ENCODE measurements around the gene MSANTD2. TPM values are rescaled to one million over a fixed set of nuclear protein-coding genes. Genes with fewer than 3 reads are reported as not detected.

The MSANTD2 gene
- total RNA-seq, 1 experiment from 2014 or later, result 32.6 TPM

DNA sequence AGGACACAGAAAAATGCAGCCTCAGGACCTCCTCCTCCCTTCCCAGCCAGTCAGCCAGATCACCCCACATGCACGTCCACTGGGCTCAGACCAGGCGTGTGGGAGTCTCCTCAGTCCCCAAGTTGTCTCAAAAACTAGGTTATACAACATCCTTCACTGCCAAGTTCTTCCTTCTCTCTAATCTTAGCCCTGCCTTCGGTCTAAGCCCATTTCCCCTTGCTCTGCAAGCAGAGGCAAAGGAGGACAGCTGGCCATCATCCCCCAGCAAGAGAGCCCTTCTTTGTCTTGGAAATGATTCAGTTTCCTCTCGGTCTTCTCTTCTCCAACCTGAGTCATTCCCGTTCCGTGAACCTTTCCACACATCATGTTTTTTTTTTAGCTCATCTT, 74.5 kb downstream of the MSANTD2 start:
- Histone ChIP-seq H3K4me3 (ENCODE audit: low read length) (peak overlapping the region; percentile 18; the same call in 1 of the 2 replicates), H3K36me3 (ENCODE audit: low read depth, low read length) (no peaks in the 10 kb centered on the region), H3K27me3 (ENCODE audit: low read length) (no peaks in the 10 kb centered on the region), H3F3A (ENCODE audit: low read length, unreplicated experiment) (no peaks in the 10 kb centered on the region), H3K27ac (ENCODE audit: low read length) (peak overlapping the region; percentile 34), H3K4me2 (ENCODE audit: low read length) (peak overlapping the region; percentile 70), H3K9ac (ENCODE audit: low read length) (no peak overlapping the region), H4K20me1 (ENCODE audit: low read length) (no peaks in the 10 kb centered on the region), H3K4me1 (ENCODE audit: insufficient read depth, low read length) (peaks cover 15% of the 10 kb centered on the region), H3K79me2 (ENCODE audit: low read length) (no peaks in the 10 kb centered on the region), H3K9me3 (ENCODE audit: low read length) (no peaks in the 10 kb centered on the region), H3K9me2 (replicated peaks; ENCODE audit: low read length) (no peaks in the 10 kb centered on the region), H2AFZ (ENCODE audit: low read length) (peak overlapping the region; percentile 68)
- POLR2A ChIA-PET (ENCODE audit: unreplicated experiment), result no interaction called here
- DNase-seq (peak; percentile 73), ATAC-seq (peak; percentile 86)
- BruUV-seq (replicated peaks), result no TSS peak
- no peak for TF ChIP-seq EZH2 (IDR thresholded peaks at IDR 0.05; ENCODE audit: low read length, unreplicated experiment)
- no peak for TF ChIP-seq EZH2phosphoT487 (IDR thresholded peaks at IDR 0.05; ENCODE audit: borderline replicate concordance, low read length)
- TF ChIP-seq, protein P1, sequence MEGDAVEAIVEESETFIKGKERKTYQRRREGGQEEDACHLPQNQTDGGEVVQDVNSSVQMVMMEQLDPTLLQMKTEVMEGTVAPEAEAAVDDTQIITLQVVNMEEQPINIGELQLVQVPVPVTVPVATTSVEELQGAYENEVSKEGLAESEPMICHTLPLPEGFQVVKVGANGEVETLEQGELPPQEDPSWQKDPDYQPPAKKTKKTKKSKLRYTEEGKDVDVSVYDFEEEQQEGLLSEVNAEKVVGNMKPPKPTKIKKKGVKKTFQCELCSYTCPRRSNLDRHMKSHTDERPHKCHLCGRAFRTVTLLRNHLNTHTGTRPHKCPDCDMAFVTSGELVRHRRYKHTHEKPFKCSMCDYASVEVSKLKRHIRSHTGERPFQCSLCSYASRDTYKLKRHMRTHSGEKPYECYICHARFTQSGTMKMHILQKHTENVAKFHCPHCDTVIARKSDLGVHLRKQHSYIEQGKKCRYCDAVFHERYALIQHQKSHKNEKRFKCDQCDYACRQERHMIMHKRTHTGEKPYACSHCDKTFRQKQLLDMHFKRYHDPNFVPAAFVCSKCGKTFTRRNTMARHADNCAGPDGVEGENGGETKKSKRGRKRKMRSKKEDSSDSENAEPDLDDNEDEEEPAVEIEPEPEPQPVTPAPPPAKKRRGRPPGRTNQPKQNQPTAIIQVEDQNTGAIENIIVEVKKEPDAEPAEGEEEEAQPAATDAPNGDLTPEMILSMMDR (conservative IDR thresholded peaks at IDR 0.05; ENCODE audit: low read depth, low read length), result no peak
- intact Hi-C loops (cut with micrococcal nuclease), result no loop called here
- CTCF ChIA-PET, result no interaction called here

DNA sequence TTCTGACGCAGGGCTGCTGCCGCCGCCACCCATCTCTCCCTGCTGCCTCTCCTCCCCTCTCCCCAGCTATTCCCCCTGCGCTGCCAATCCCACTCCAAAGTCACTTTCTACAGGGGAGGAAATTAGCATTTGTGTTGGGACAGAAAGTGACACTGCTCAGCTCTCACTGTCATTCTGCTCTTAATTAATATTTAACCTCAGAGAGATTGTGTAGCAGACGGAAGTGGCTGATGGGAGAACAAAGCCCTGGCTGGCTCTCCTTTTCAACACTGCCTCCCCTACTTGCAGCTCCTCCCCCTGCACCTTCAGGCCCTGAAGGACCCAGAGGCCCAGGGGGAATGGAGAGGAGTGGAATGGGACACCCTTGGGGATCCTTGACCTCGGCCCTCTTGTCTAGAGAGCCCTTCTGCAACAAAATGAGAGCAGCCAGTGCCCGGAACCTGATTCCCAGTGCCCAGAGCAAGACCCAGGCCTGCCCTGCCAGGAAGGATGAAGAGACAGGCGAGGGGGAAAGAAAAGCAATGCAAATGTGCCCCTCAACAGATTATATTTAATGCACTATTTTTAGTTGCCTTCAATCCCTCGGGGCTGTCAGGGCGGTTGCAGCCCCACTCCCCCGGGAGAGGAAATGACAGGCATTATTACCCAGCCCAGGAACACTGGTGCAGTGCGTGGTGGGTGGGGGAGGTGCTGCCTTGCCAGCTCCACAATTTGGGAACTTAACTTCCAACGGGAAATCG, 75.1 kb downstream of the MSANTD2 start:
- no peak overlapping the region for H3K9ac ChIP-seq (ENCODE audit: low read length)
- ATAC-seq (peak; percentile 62), DNase-seq (no peak)
- no peaks in the 10 kb centered on the region for H4K20me1 ChIP-seq (ENCODE audit: low read length)
- H3K4me3 ChIP-seq (ENCODE audit: low read length), result peak overlapping the region; percentile 18; the same call in 1 of the 2 replicates
- H3K9me2 ChIP-seq (replicated peaks; ENCODE audit: low read length), result no peaks in the 10 kb centered on the region
- peak overlapping the region; percentile 34 for H3K27ac ChIP-seq (ENCODE audit: low read length)
- TF ChIP-seq, protein P1 (conservative IDR thresholded peaks at IDR 0.05; ENCODE audit: low read depth, low read length), result no peak
- TF ChIP-seq EZH2 (IDR thresholded peaks at IDR 0.05; ENCODE audit: low read length, unreplicated experiment), result no peak
- TF ChIP-seq EZH2phosphoT487 (IDR thresholded peaks at IDR 0.05; ENCODE audit: borderline replicate concordance, low read length), result no peak
- no peaks in the 10 kb centered on the region for H3K27me3 ChIP-seq (ENCODE audit: low read length)
- ChIA-PET POLR2A (ENCODE audit: unreplicated experiment) (no interaction called here), CTCF (no interaction called here)
- BruUV-seq (replicated peaks), result no TSS peak
- peak overlapping the region; percentile 70 for H3K4me2 ChIP-seq (ENCODE audit: low read length)
- intact Hi-C loops (cut with micrococcal nuclease), result no loop called here
- no peaks in the 10 kb centered on the region for H3K79me2 ChIP-seq (ENCODE audit: low read length)
- H2AFZ ChIP-seq (ENCODE audit: low read length), result peak overlapping the region; percentile 68
- peaks cover 15% of the 10 kb centered on the region for H3K4me1 ChIP-seq (ENCODE audit: insufficient read depth, low read length)
- H3F3A ChIP-seq (ENCODE audit: low read length, unreplicated experiment), result no peaks in the 10 kb centered on the region
- H3K9me3 ChIP-seq (ENCODE audit: low read length), result no peaks in the 10 kb centered on the region
- no peaks in the 10 kb centered on the region for H3K36me3 ChIP-seq (ENCODE audit: low read depth, low read length)

DNA sequence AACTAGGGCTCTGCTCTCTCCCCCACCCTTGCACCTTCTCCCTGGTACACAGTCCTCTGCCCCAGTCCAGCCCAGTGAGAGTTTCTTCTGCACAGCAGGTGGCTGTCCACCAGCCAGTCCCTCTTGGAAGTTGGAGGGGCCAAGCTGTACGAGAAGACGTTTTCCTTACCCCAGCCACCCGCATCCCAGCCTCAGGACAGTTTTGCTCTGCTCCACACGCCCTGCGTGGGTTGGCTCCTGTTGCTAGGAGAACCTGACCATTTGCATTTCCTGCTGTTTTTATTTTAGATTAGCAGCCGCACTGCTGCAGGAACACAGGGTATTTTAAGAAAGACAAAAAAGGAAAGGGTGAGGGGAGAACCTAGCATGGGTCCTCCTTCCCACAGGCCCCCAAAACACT, 78.0 kb downstream of the MSANTD2 start:
- intact Hi-C loops (cut with micrococcal nuclease), result no loop called here
- ChIA-PET CTCF (no interaction called here), POLR2A (ENCODE audit: unreplicated experiment) (no interaction called here)
- BruUV-seq (replicated peaks), result no TSS peak
- no peak overlapping the region for H2AFZ ChIP-seq (ENCODE audit: low read length)
- H3K27me3 ChIP-seq (ENCODE audit: low read length), result peaks cover 3% of the 10 kb centered on the region; the same call in 1 of the 2 replicates
- H3K4me1 ChIP-seq (ENCODE audit: insufficient read depth, low read length), result peaks cover 24% of the 10 kb centered on the region
- H3K27ac ChIP-seq (ENCODE audit: low read length), result no peak overlapping the region
- TF ChIP-seq EZH2 (IDR thresholded peaks at IDR 0.05; ENCODE audit: low read length, unreplicated experiment), result no peak
- no peak for TF ChIP-seq EZH2phosphoT487 (IDR thresholded peaks at IDR 0.05; ENCODE audit: borderline replicate concordance, low read length)
- TF ChIP-seq, protein P1 (conservative IDR thresholded peaks at IDR 0.05; ENCODE audit: low read depth, low read length), result no peak
- ATAC-seq, result no peak
- H3K9me2 ChIP-seq (replicated peaks; ENCODE audit: low read length), result no peaks in the 10 kb centered on the region
- H3K79me2 ChIP-seq (ENCODE audit: low read length), result no peaks in the 10 kb centered on the region
- H4K20me1 ChIP-seq (ENCODE audit: low read length), result no peaks in the 10 kb centered on the region
- no peak for DNase-seq
- no peaks in the 10 kb centered on the region for H3K36me3 ChIP-seq (ENCODE audit: low read depth, low read length)
- H3F3A ChIP-seq (ENCODE audit: low read length, unreplicated experiment), result no peaks in the 10 kb centered on the region
- H3K9me3 ChIP-seq (ENCODE audit: low read length), result no peaks in the 10 kb centered on the region
- H3K9ac ChIP-seq (ENCODE audit: low read length), result no peak overlapping the region
- H3K4me2 ChIP-seq (ENCODE audit: low read length), result no peak overlapping the region
- H3K4me3 ChIP-seq (ENCODE audit: low read length), result no peak overlapping the region

Data from PC-3 (cell line).